Measurements from ENCODE around the gene KRTAP3-1.
"Not testable (repeated sequence)": the region's sequence is repeated elsewhere in the genome, so short reads cannot be mapped to it uniquely, and the experiment has no call there.

DNA sequence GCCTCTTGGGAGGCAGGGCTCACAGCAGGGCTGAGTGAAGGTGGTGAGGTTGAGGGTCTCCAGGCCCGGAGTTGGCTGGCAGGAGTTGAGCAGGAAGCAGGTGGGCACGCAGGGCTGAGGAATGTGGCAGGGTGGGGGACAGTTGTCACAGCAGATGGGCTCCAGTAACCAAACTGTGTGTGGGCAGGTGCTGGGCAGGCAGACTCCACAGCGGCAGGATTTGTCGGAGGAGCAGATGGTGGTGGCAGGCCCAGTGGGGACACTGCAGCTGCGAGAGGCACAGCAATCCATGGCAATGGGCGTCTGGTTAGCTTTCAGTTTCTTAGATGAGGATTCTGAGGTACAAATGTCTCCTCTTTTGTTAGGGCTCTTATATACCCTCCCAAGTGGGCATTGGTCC is 9.4 kb downstream of the KRTAP3-1 start, which contains the start of gene KRTAP3-2:
- TF ChIP-seq NFIC (IDR thresholded peaks at IDR 0.05; ENCODE audit: low read depth, low read length); POLR2A (IDR thresholded peaks at IDR 0.05; ENCODE audit: low read depth, low read length); LARP7 (IDR thresholded peaks at IDR 0.05); ZNF274 (IDR thresholded peaks at IDR 0.05; ENCODE audit: insufficient read depth, insufficient read length); EZH2 (IDR thresholded peaks at IDR 0.05; ENCODE audit: borderline replicate concordance, control insufficient read depth, low read depth, low read length); POLR2AphosphoS5 (IDR thresholded peaks at IDR 0.05; ENCODE audit: low read length); FOS (IDR thresholded peaks at IDR 0.05; ENCODE audit: borderline replicate concordance, extremely low read depth, insufficient read length): not testable (repeated sequence)
- TF ChIP-seq, protein P1, sequence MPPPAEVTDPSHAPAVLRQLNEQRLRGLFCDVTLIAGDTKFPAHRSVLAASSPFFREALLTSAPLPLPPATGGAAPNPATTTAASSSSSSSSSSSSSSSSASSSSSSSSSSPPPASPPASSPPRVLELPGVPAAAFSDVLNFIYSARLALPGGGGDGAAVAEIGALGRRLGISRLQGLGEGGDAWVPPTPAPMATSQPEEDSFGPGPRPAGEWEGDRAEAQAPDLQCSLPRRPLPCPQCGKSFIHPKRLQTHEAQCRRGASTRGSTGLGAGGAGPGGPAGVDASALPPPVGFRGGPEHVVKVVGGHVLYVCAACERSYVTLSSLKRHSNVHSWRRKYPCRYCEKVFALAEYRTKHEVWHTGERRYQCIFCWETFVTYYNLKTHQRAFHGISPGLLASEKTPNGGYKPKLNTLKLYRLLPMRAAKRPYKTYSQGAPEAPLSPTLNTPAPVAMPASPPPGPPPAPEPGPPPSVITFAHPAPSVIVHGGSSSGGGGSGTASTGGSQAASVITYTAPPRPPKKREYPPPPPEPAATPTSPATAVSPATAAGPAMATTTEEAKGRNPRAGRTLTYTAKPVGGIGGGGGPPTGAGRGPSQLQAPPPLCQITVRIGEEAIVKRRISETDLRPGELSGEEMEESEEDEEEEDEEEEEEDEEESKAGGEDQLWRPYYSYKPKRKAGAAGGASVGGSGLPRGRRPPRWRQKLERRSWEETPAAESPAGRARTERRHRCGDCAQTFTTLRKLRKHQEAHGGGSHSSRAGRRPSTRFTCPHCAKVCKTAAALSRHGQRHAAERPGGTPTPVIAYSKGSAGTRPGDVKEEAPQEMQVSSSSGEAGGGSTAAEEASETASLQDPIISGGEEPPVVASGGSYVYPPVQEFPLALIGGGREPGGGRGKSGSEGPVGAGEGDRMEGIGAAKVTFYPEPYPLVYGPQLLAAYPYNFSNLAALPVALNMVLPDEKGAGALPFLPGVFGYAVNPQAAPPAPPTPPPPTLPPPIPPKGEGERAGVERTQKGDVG (CRISPR knock-in tag; IDR thresholded peaks at IDR 0.05), result not testable (repeated sequence)
- TF ChIP-seq, protein P2, sequence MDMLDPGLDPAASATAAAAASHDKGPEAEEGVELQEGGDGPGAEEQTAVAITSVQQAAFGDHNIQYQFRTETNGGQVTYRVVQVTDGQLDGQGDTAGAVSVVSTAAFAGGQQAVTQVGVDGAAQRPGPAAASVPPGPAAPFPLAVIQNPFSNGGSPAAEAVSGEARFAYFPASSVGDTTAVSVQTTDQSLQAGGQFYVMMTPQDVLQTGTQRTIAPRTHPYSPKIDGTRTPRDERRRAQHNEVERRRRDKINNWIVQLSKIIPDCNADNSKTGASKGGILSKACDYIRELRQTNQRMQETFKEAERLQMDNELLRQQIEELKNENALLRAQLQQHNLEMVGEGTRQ (IDR thresholded peaks at IDR 0.05; ENCODE audit: borderline replicate concordance, low read depth, low read length), result not testable (repeated sequence)
- TF ChIP-seq, protein P3, sequence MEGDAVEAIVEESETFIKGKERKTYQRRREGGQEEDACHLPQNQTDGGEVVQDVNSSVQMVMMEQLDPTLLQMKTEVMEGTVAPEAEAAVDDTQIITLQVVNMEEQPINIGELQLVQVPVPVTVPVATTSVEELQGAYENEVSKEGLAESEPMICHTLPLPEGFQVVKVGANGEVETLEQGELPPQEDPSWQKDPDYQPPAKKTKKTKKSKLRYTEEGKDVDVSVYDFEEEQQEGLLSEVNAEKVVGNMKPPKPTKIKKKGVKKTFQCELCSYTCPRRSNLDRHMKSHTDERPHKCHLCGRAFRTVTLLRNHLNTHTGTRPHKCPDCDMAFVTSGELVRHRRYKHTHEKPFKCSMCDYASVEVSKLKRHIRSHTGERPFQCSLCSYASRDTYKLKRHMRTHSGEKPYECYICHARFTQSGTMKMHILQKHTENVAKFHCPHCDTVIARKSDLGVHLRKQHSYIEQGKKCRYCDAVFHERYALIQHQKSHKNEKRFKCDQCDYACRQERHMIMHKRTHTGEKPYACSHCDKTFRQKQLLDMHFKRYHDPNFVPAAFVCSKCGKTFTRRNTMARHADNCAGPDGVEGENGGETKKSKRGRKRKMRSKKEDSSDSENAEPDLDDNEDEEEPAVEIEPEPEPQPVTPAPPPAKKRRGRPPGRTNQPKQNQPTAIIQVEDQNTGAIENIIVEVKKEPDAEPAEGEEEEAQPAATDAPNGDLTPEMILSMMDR (IDR thresholded peaks at IDR 0.05 in 2 of 3, conservative IDR thresholded peaks at IDR 0.05 in 1 of 3; ENCODE audit: control insufficient read depth in 2 of 3, extremely low read depth in 1 of 3, insufficient read depth in 1 of 3, low read depth in 3 of 3, low read length in 3 of 3), result not testable (repeated sequence)
- TF ChIP-seq, protein P4, sequence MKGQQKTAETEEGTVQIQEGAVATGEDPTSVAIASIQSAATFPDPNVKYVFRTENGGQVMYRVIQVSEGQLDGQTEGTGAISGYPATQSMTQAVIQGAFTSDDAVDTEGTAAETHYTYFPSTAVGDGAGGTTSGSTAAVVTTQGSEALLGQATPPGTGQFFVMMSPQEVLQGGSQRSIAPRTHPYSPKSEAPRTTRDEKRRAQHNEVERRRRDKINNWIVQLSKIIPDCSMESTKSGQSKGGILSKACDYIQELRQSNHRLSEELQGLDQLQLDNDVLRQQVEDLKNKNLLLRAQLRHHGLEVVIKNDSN (IDR thresholded peaks at IDR 0.05; ENCODE audit: borderline replicate concordance, extremely low read length, insufficient read depth, low read depth, low read length), result not testable (repeated sequence)
- TF ChIP-seq, protein P5, sequence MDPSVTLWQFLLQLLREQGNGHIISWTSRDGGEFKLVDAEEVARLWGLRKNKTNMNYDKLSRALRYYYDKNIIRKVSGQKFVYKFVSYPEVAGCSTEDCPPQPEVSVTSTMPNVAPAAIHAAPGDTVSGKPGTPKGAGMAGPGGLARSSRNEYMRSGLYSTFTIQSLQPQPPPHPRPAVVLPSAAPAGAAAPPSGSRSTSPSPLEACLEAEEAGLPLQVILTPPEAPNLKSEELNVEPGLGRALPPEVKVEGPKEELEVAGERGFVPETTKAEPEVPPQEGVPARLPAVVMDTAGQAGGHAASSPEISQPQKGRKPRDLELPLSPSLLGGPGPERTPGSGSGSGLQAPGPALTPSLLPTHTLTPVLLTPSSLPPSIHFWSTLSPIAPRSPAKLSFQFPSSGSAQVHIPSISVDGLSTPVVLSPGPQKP (IDR thresholded peaks at IDR 0.05; ENCODE audit: low read depth, low read length), result not testable (repeated sequence)

All from GM12878 (cell line).